GM18519 (cell line): Measurements from ENCODE around the gene ATP7B.
"Not testable (repeated sequence)": the region's sequence is repeated elsewhere in the genome, so short reads cannot be mapped to it uniquely, and the experiment has no call there.

Experiments
- ATAC-seq: cut with Tn5 transposase; IDR thresholded peaks from one replicate; pipeline ENCODE4 v1.9.1; 2021; ENCODE audit warnings: mild to moderate bottlenecking, moderate library complexity; ENCODE audit not compliant: unreplicated experiment, low FRiP score

Gene ATP7B

GRCh38 chr13:51924756-51925544 is 86.3 kb downstream of the ATP7B start:
- ATAC-seq: no peak

- ATAC-seq: no peak
These were observed 87.2 kb downstream of the ATP7B start for GRCh38 chr13:51923983-51924539.

DNA sequence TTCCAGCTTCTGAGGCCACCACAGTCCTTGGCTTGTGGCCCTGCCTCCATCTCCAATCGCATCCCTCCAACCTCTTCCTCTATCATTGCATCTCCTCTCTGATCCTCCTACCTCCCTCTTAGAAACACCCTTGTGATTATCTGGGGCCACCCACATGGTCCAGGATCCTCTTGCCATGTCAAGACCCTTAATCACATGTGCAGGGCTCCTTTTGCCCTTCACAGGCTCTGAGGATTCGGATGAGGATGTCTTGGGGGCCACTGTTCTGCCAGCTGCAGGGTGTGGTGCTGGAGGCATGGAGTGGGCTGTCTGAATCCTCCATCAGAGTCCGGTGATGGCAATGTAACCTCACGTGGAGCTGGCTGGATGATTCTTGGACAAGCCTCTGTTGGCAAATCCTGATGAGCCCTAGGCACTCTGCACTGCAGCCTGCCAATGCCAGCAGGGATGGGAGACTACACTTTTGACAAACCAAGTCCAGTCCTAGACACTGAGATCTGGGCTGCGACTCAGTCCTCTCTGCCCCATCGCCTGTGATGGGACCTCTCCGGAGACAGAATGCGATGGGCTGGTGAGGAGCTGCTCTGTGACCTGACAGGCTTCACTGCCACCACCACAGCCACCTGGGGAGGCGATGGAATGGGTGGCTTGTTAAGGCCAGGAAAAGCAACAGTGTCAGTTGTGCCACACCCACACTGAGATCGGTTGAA is 88.3 kb downstream of the ATP7B start:
- ATAC-seq: no peak

DNA sequence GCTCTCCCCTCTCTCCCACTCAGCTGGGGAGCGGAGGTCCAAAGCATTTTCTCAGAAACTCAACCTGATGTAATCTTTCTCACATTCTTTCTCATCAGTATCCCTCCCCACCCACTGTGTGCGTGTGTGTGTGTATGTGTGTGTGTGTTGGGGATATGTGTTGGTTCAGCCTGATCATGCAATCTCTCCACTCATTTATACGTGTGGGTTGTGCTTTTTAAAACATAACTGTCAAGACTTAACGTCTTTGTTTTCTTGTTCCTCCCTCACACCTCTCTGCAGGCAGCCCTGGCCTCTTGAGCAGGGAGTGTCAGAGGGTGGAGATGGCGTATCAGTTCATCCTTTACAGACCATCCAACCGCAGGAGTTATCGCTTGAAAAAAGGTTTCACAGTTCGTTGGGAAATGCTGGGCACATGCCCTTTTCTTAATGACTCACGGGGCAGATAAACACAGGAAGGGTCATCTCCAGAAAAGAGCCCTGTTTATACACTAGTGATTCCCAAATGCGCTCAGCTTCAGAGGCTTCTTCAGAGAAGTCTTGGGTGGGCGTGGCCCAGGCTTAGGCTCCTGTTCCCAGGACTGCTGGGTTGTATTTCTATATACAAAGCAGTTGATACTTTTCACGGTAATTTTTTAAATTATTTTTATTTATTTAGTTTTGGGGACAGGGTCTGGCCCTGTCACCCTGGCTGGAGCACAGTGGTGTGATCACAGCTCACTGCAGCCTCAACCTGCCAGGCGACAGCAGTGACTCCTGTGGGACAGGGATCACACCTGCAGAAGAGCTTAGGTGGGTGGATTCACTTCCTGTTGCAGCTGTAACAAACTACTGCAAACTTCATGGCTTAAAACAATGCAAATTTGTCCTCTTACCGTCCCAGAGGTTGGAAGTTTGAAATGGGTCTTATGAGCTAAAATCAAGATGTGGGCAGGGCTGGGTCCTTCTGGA is 89.2 kb downstream of the ATP7B start:
- ATAC-seq: no peak

DNA sequence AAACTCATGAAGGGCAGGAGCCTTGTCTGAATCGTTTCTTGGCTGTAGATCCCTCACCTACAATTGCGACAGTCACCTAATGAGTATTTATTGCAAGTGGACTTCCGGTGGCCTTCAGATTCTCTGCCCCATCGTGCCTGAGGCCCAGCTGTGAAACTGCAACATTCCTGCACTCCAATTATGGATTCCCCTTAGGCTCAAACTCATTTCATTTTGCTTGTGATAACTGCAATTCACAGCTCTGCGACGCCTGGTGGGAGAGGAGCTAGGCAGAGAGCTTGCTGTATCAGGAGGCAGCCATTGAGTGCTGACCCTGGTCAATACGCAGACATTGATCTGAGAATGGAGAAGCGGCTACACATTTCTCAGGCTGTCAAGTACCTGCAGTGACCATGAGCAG is 90.5 kb downstream of the ATP7B start:
- no peak for ATAC-seq

DNA sequence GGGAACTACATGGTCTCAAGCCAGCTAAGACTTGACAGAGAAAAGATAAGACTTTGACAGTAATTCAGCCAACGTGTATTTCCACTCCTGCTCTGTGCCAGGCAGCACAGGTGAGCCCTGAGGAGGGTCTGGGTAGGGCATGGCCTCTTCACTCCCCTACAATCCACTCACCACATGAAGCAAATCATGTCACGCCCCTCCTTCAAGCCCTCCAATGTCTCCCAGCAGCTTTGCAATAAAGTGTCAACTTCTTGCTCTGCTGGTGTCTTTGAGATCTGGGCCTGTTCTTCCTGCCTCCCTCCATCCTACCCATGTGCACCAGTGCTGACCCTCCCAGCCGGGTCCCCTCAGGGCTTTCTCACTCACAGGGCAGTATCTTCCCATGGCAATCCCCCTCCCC is 91.0 kb downstream of the ATP7B start:
- ATAC-seq: no peak

GRCh38 chr13:51919531-51919930 is 91.7 kb downstream of the ATP7B start:
- ATAC-seq: no peak

DNA sequence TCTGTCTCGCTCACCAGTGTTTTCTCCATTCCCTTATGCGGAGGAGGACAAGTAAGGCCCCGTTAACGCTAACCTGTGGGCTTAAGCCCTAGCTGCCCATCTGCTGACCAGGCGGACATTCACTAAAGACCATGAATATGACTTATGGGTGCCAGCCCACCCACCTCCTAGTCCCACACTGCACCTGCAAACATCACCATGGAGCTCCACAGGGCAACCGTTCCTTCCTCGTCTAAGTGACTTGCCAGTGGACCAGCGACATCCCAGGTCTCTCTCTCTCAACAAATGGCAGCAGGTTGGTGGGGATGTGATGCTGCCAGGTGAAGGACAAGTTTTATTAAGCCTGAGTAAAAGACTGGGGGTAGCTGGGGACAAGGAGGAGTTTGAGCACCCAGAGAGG is 94.3 kb downstream of the ATP7B start:
- ATAC-seq: no peak

GRCh38 chr13:51916051-51916818 is 95.0 kb downstream of the ATP7B start:
- ATAC-seq: no peak

DNA sequence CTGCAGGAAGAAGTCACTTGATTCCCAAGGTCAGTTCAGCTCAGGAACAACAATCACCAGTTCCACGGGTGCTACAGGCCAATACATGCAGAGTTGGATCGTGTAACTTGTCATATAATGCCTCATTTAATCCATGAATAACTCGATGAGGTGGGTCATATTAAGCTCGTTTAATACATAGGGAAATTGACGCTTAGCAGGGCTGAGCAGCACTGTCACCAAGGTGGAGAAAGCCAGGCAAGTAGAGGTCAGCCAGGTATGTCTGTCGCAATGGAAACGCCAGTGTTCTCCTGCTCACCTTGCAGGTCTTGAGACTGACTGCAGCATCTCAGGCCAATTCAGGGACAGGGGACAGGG is 97.1 kb downstream of the ATP7B start:
- ATAC-seq: no peak

DNA sequence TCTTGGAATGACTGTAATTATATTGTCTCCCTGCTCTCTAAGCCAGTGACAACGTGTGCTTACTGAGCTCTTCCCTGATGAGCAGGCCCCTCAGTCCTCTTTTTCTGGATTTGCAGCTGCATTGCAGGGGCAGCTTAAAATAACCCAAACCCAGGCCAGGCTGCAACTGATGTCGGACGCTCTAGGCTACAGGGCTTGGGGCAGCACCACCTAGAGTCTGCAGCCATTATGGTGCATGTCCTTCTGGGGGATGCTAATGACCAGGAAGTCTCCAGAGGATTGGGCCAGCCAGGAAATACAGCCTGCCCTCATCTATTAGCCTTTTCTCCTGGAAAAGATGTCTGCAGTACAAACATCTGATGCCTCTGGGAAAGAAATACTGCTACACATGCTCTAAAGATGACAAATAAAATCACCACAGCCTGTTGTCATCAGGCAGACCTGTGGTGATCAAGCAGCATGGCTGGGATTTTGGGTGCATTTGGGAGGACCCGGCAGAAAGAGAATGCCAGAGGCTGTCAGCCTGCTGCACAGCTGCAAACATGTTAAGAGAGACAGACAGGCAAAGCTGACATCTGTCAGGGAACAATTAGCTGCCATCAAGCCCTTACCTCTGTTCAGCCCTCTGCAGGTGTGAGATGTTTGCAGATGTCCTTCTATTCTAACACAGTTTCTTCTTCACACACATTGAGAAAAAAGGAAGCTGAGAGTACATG is 97.7 kb downstream of the ATP7B start:
- ATAC-seq: no peak

- ATAC-seq: no peak
These were observed 98.6 kb downstream of the ATP7B start for GRCh38 chr13:51912511-51913225.

GRCh38 chr13:51912091-51912490 is 99.2 kb downstream of the ATP7B start:
- no peak for ATAC-seq

- ATAC-seq: no peak
These were observed 100.7 kb downstream of the ATP7B start for GRCh38 chr13:51910508-51910907.

GRCh38 chr13:51909265-51909664 is 102.0 kb downstream of the ATP7B start:
- not testable (repeated sequence) for ATAC-seq

- ATAC-seq: no peak
These were observed 104.1 kb downstream of the ATP7B start for GRCh38 chr13:51907040-51907732.

DNA sequence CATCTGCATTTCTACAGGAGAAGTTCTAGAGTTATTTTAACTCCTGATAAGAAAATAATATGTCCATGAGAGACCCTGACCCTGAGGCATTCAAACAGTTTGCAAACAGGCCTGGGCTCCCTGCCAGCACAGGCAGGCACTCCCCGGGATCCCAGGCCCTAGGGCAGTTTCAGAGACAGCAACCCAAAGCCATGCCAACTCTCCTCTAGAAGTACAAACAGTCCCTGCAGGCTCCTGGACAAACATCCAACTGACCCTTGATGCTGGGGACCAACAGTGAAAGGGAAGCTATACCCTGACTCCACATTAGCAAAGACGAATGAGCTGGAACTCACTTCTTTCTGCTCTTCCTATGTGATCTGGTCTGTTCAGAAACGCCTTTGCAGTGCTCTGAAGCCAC is 104.7 kb downstream of the ATP7B start:
- no peak for ATAC-seq

GRCh38 chr13:51905787-51906186 is 105.5 kb downstream of the ATP7B start:
- no peak for ATAC-seq
